HT-29 (cell line): Measurements from ENCODE around the gene PREX1. TPM values are rescaled to one million over a fixed set of nuclear protein-coding genes. Genes with fewer than 3 reads are reported as not detected.

Source experiments
- DNase-seq: peaks from one replicate; pipeline ENCODE4 v3.0.0-alpha.2; 2015; ENCODE audit warnings: low spot score
- total RNA-seq: library from RNA; depleted of rRNA; stranded (reverse); fragments of >200 nt; shearing (Covaris generic); gene quantifications from 2 replicates; pipeline ENCODE4 v1.2.3, GENCODE V29; 2014

The PREX1 gene
- total RNA-seq, 1 experiment from 2014 or later = 0.31 TPM

DNA sequence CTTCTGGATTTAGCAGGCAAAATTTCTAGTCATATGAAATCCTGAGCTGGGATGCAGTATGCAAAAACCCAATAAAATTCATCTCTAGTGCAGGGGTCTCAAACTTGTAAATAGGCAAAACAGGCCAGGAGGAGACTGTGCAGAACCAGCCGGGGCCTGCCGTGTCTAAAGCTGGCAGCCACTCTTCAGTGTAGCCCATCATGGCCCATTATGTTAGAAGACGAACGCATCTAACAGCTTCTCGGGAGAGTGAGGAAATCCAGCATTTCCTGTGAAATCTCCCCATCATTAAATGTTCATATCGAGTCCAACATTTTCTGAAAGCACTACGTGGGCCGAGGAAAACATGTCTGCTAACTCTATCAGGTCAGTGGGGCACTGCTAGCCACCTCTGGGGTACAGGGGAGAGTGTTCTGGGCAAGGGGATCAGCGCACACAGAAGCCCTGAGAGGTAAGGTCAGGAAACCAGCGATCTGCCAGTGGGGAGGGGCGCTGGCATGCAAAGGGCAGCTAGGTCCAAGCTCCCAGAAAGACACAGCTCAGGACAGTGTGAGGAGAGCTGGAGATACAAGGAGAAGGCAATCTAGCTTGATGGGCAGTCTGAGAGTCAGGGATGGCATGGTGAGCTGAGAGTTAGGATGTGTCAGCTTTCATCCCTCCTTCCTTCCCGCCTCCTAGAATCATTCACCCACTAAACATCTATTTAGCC lies 144.2 kb downstream of the PREX1 start:
- DNase-seq = no peak

DNA sequence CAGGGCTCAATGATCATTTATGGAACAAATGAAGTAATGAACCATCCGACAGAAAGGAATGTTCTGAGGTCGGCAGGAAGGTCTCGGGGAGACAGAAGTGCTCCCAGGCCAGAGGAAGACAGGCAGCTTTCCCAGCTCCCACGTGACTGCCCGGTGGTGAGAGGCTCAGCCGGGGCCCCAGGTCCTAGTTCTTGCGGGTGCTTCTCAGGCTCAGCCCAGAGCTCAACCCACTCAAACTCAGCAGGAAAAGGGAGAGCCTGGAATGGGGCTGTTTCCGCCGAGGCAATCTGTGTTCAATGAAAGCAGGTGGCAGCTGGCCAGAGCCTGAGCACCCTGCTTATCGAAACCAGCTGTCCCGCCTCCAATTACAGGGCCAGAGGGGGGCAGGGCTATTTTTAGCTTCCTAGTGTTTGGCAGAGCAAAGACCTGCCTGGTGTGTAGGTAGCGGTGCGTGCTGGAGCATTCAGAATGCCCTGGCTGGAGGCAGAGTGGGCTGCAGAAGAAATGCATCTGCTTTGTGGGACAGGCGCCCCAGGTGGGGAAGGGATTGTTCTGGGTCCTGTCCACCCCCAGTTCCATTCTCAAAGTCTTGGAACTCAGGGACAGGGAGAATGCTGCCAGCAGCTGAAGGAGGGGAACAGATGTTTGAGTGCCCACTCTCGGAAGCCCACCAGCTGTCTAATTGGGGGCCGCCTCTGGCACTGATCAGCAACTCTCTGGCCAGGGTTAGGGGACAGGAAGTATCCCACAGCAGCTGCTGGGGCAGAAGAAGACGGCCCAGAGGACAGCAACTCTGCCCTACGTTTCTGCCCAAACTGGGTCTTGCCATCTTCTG lies 145.1 kb downstream of the PREX1 start:
- peak; percentile 75 for DNase-seq

GRCh38 chr20:48681873-48682426 lies 145.8 kb downstream of the PREX1 start:
- no peak for DNase-seq

- no peak for DNase-seq
Measured at GRCh38 chr20:48681201-48681872, 146.5 kb downstream of the PREX1 start.

DNA sequence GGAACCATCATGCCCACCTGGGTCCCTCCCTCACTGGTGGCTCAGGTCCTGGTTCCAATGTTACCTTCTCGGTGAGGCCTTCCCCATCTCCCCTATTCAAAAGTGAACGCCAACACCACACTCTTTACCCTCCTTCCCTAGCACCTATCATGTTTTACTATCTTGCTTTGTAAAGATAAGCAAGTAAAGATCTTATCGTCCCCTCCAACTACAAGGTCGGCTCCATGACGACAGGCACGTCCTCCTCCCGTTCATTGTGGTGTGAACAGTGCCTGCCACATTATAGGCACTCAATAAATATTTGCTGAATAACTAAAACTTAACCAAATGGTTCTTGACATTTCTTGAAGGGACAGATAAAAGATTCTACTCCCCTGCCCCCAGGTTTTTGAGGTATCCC lies 147.1 kb downstream of the PREX1 start:
- no peak for DNase-seq

GRCh38 chr20:48679599-48679998 lies 148.2 kb downstream of the PREX1 start:
- peak; percentile 53 for DNase-seq

DNA sequence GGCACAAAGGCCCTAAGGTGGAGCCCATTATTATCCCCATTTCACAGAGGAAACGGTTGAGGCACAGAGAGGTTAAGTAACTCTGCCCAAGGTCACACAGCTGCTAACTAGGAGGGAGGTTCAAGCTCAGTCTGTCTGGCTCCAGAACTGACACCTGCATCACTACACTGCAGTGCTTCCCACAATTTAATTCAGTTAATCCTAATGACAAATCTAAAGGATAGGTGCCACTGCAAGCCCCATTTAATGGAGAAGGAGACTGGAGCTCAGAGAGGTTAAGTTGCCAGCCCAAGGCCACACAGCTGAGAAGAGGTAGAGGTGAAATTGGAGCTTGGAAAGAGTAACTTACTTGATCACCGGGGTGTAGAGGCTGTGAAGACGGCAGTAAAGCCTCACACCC lies 148.8 kb downstream of the PREX1 start:
- no peak for DNase-seq

GRCh38 chr20:48678421-48678820 lies 149.4 kb downstream of the PREX1 start:
- no peak for DNase-seq

GRCh38 chr20:48676795-48677460 lies 150.9 kb downstream of the PREX1 start:
- no peak for DNase-seq

DNA sequence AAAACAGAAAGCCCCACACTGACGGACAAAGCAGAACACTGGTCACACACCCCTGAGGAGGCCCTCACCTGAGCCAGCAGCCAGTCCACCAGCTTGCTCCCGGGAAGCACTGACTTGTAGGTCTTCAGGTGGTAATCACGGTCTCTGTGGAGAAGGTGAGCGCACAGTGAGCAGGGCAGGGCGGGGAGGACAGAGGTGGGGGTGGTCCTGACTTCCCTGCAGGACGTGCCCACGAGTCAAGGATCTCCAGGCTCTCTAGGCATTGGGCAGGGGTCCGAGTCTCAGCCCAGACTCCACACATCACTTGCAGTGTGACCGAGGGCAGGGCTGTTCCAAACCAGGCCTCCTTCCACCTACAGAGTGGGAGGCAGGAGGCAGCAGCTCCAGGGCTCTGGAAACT lies 151.7 kb downstream of the PREX1 start:
- DNase-seq = no peak

DNA sequence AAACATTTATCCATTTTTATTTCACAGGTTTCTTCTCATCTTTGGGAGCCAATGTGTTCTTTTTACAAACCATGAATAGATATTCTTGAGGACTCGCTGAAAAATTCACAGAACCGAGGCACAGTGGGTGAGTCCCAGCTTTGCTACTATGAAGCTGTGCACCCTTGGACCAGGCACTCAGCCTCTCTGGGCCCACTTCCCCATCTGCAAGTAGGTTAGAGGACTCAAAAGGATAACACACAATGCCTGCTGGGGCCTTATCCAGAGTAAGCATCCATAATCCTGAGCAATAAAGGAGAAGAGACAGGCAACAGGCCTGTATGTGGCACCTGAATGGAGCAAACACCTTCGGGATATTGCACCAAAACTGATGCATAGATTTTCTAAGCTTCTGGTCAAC lies 153.3 kb downstream of the PREX1 start:
- DNase-seq = no peak

DNA sequence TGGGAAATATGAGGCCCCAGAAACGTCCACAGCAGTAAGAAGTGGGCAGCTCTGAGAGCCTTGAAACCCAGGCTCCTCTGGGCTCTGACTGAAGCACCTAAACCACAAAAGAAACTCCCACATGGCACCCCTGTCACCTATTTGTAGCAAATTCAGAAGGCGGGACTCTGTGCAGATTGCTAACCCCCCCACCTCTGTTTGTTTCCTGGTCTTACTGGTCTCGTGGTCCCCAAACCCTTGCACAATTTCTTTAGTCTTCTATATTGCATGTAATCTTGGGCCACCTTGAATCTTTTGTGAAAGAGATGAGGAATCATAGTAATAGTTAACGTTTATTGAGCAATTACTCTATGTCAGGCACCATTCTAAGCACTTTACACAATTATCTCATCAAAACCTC lies 154.3 kb downstream of the PREX1 start:
- no peak for DNase-seq

- DNase-seq = no peak
Measured at GRCh38 chr20:48672324-48672723, 155.5 kb downstream of the PREX1 start.

DNA sequence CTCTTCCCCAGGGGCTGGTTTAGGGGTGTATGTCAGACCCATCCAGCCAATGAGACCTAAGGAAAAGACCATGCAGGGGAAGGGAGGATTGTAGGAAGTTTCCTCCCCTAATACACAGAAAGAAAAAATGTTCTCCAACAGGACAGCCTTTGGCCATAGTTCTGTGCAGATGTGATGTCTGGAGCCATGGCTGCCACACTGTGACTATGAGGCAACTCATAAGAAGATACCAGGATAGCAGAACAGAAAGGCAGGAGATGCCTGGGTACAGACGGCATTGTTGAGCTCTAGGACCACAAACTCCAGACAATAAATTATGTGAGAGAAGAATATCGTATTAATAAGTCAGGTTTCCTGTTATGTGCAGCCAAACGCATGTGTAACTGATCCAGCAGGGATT lies 156.7 kb downstream of the PREX1 start:
- no peak for DNase-seq

GRCh38 chr20:48669946-48670605 lies 157.7 kb downstream of the PREX1 start:
- DNase-seq = no peak

- no peak for DNase-seq
Measured at GRCh38 chr20:48668451-48668946, 159.3 kb downstream of the PREX1 start.

- no peak for DNase-seq
Measured at GRCh38 chr20:48667889-48668413, 159.8 kb downstream of the PREX1 start.

DNA sequence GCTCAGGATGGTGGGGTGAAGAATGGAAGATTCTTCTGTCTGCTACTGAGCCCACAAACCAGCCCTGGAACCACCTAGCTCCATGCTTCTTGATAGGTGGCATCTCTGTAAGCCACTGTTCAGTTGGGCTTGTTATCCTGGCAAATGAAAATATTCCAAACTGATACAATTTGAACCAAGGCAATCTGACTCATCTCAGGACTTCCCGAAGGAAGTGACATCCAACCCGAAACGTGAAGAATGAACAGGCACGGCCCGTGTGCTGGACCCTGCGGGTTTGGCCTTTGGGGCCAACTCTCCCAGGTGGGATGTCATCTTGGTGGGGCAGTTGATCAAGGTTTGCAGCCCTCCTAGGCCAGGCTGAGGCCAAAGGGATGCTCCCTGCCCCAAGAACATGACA lies 160.3 kb downstream of the PREX1 start:
- DNase-seq = no peak

- no peak for DNase-seq
Measured at GRCh38 chr20:48665785-48666184, 162.0 kb downstream of the PREX1 start.

DNA sequence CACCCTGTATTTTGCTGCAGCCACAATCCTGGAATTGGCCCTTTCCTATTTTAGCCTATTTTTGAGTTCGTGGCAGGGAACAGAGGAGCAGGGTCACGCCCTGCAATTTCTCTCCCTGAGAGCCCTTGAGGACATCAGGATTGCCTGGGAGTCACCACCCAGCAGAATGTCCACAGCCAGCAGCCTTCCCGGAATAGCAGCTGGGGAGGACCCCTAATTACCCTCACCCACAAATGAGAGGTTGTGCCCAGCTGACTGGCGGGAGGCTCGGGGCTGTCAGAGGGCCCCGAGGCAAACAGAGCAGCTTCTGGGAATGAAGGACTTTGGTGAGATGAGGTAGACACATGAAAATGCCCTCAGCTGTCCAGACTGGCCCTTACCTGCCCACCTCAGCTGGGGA lies 165.1 kb downstream of the PREX1 start:
- no peak for DNase-seq
